GM12872 (cell line): ENCODE results near the gene PEPD.

ENCODE experiments used
- CTCF ChIP-seq: IDR thresholded peaks from 3 replicates; pipeline ENCODE4 v1.5.1; 2011; ENCODE audit warnings: low read depth, mild to moderate bottlenecking, low read length, moderate library complexity; ENCODE audit not compliant: insufficient read depth

PEPD gene

DNA sequence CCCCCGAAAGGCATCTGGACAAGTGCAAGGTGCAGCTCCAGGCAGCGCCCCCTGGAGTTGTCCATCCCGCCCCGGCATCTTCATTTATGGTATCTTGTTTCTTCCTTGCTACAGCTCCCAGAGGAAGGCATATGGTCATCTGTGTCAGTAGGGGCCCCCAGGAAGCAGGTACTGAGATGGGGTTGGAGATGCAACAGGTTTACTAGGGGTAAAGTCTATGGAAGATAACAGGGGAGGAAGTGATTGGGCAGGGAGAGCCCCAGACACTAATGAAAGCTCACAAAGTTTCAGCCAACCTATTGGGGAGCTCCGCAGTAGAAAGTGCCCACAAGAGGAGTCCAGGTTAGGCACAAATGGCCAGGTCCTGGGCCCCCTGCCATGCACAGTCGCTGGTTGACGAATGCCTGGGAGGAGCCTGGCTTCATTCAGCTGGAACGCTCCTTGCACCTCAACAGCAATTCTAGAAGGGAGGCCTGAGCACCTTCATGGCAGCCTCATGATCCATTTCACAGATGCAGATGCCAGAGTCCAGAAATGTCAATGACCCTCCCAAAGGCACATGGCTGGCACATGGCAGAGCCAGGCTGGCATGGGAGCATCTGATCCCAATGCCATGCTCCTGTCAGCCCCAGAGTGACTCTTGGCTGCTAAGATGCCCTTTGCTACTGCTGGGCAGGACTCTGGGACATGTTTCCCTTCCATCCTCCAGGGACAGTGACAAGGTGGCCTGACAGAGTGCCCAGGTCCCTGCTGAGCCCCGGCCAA lies 23.8 kb upstream of the PEPD start:
- TF ChIP-seq CTCF: no peak

DNA sequence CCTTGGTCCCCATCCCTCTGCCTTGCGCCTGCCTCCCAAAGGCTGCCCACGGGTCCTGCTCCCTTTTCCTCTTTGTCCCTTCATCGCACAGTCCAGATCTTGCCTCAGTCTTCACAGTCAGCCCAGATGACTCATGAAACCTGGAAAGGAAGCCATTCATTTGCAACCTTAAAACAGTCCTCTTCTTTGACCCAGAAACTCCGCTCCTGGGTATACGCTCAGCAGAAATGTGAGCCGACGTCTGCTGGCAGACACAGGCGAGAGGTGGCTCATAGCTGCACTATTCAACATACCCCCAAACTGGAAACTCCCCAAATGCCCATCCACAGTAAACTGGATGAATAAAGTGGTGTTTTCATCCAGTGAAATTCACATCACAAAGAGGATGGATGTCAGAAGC lies 13.6 kb upstream of the PEPD start:
- TF ChIP-seq CTCF: no peak

- TF ChIP-seq CTCF: no peak
Measured at GRCh38 chr19:33532859-33533460, 11.4 kb upstream of the PEPD start.

DNA sequence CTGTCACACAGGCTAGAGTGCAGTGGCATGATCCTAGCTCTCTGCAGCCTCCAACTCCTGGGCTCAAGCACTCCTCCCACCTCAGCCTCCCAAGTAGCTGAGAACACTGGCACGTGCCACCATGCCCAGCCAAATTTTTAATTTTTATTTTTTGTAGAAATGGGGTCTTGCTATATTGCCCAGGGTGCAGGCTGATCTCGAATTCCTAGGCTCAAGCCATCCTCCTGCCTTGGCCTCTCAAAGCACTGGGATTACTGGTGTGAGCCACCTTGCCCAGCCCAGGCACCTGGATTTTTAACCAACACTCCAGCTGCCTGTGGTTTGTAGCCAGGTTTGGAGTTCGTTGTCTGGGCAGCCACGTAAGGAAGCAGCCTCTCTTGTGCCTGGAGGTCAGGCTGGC lies 9.3 kb upstream of the PEPD start:
- no peak for TF ChIP-seq CTCF

GRCh38 chr19:33530296-33530695 lies 8.7 kb upstream of the PEPD start:
- TF ChIP-seq CTCF: no peak

- no peak for TF ChIP-seq CTCF
Measured at GRCh38 chr19:33529094-33529676, 7.6 kb upstream of the PEPD start.

DNA sequence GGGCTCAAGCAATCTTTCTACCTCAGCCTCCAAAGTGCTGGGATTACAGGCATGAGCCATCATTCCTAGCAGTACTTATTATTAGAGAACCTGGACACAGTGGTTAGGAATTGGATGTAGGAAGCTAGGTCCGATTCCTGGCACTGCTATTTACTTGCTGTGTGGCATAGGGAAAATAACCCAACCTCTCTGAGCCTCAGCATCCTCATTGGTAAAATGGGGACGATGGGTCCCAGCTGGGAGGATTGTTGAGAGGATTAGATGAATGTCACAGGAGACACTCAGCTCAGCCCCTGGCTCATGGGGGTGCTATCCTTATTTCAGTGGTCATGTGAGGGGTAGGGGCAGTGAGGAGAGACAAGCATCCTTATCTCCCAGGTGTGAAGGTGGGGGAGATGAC lies 6.8 kb upstream of the PEPD start:
- no peak for TF ChIP-seq CTCF
